ENCODE measurements around the gene GUCY2F.

DNA sequence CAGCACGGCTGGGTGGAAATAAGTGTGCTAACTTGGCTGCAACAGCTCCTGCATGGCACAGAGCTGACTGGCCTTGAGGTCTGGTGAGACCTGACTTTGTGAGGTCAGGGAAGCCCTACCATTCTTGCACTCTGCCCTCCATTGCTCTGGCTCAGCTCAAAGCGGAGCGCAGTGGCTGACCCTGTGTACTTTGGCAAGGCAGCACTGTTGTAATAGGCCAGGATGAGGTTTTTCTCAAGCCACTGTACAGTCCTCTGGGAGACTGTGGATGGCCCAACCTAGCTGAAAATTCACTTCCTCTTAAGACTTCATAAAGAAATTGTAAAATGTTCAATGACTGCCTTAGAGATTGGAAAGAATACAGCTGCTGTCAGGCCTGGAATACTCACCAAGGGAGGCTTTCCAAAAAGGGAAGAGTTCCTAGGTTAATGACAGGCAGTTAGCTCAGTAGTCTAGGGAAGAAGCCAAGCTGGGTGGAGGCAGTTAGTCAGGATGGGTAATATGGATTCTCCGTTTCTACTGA lies 129.8 kb downstream of the GUCY2F start:
- TF ChIP-seq, protein P1, sequence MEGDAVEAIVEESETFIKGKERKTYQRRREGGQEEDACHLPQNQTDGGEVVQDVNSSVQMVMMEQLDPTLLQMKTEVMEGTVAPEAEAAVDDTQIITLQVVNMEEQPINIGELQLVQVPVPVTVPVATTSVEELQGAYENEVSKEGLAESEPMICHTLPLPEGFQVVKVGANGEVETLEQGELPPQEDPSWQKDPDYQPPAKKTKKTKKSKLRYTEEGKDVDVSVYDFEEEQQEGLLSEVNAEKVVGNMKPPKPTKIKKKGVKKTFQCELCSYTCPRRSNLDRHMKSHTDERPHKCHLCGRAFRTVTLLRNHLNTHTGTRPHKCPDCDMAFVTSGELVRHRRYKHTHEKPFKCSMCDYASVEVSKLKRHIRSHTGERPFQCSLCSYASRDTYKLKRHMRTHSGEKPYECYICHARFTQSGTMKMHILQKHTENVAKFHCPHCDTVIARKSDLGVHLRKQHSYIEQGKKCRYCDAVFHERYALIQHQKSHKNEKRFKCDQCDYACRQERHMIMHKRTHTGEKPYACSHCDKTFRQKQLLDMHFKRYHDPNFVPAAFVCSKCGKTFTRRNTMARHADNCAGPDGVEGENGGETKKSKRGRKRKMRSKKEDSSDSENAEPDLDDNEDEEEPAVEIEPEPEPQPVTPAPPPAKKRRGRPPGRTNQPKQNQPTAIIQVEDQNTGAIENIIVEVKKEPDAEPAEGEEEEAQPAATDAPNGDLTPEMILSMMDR (IDR thresholded peaks at IDR 0.05; ENCODE audit: insufficient read depth, low read length, poor library complexity, severe bottlenecking): no peak
- no peak for TF ChIP-seq EZH2phosphoT487 (conservative IDR thresholded peaks at IDR 0.05; ENCODE audit: low read length)
